ENCODE measurements around the gene ZG16B.

Gene ZG16B

GRCh38 chr16:2819939-2820835 is 9.9 kb upstream of the ZG16B start:
- TF ChIP-seq, protein P1, sequence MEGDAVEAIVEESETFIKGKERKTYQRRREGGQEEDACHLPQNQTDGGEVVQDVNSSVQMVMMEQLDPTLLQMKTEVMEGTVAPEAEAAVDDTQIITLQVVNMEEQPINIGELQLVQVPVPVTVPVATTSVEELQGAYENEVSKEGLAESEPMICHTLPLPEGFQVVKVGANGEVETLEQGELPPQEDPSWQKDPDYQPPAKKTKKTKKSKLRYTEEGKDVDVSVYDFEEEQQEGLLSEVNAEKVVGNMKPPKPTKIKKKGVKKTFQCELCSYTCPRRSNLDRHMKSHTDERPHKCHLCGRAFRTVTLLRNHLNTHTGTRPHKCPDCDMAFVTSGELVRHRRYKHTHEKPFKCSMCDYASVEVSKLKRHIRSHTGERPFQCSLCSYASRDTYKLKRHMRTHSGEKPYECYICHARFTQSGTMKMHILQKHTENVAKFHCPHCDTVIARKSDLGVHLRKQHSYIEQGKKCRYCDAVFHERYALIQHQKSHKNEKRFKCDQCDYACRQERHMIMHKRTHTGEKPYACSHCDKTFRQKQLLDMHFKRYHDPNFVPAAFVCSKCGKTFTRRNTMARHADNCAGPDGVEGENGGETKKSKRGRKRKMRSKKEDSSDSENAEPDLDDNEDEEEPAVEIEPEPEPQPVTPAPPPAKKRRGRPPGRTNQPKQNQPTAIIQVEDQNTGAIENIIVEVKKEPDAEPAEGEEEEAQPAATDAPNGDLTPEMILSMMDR (IDR thresholded peaks at IDR 0.05; ENCODE audit: low read depth, low read length): no peak
- no peak overlapping the region for H3K4me3 ChIP-seq (replicated peaks in 1 of 2; ENCODE audit: low read depth in 2 of 2, low read length in 2 of 2)
- DNase-seq (ENCODE audit: low read depth in 2 of 2): no peak

DNA sequence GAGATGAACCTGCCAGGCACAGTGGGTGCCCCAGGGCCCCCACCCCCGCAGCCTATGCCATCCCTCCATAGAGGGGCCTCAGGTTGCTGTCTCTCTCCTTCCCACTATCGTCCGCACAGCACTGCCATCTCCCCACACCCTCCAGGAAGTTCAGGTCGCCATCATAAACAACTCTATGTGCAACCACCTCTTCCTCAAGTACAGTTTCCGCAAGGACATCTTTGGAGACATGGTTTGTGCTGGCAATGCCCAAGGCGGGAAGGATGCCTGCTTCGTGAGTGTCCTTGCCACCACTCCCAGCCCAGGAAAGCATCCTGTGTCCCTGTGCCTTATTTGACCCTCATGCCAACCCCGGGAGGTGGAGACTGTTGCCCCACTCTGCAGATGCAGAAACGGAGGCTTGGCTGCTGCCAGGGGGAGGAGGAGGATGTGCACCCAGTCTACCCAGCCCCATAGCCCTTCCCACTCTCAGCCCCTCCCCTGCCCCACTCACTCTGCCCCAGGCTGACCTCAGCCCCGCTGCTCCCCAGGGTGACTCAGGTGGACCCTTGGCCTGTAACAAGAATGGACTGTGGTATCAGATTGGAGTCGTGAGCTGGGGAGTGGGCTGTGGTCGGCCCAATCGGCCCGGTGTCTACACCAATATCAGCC is 9.1 kb upstream of the ZG16B start:
- no peak for DNase-seq (ENCODE audit: low read depth in 2 of 2)
- no peak overlapping the region for H3K4me3 ChIP-seq (replicated peaks in 1 of 2; ENCODE audit: low read depth in 2 of 2, low read length in 2 of 2)
- TF ChIP-seq, protein P1 (IDR thresholded peaks at IDR 0.05; ENCODE audit: low read depth, low read length): no peak

- H3K4me3 ChIP-seq (replicated peaks in 1 of 2; ENCODE audit: low read depth in 2 of 2, low read length in 2 of 2): no peak overlapping the region
- DNase-seq (ENCODE audit: low read depth in 2 of 2): no peak
- TF ChIP-seq, protein P1 (IDR thresholded peaks at IDR 0.05; ENCODE audit: low read depth, low read length): no peak
Observed at GRCh38 chr16:2821487-2822157, 8.5 kb upstream of the ZG16B start.

- TF ChIP-seq, protein P1 (IDR thresholded peaks at IDR 0.05; ENCODE audit: low read depth, low read length): no peak
- no peak overlapping the region for H3K4me3 ChIP-seq (replicated peaks in 1 of 2; ENCODE audit: low read depth in 2 of 2, low read length in 2 of 2)
- no peak for DNase-seq (ENCODE audit: low read depth in 2 of 2)
Observed at GRCh38 chr16:2822158-2822495, 8.0 kb upstream of the ZG16B start.

GRCh38 chr16:2822496-2822895 is 7.6 kb upstream of the ZG16B start:
- H3K4me3 ChIP-seq (replicated peaks in 1 of 2; ENCODE audit: low read depth in 2 of 2, low read length in 2 of 2): no peak overlapping the region
- TF ChIP-seq, protein P1 (IDR thresholded peaks at IDR 0.05; ENCODE audit: low read depth, low read length): no peak
- DNase-seq (ENCODE audit: low read depth in 2 of 2): no peak

- no peak overlapping the region for H3K4me3 ChIP-seq (replicated peaks in 1 of 2; ENCODE audit: low read depth in 2 of 2, low read length in 2 of 2)
- TF ChIP-seq, protein P1 (IDR thresholded peaks at IDR 0.05; ENCODE audit: low read depth, low read length): no peak
- DNase-seq (ENCODE audit: low read depth in 2 of 2): no peak
Observed at GRCh38 chr16:2824626-2825025, 5.5 kb upstream of the ZG16B start.

Measured in cardiac fibroblast (primary cell).